Endodermal cell (in vitro differentiated cells): ENCODE results near the gene GYPC. TPM values are rescaled to one million over a fixed set of nuclear protein-coding genes. Genes with fewer than 3 reads are reported as not detected.

Source experiments
- DNase-seq: peaks from one replicate; pipeline ENCODE4 v3.0.0-alpha.2; 2017
- H3K27ac ChIP-seq: 2 replicates; pipeline ENCODE4 v1.5.1; 2013; ENCODE audit warnings: mild to moderate bottlenecking, low read depth, low read length, moderate library complexity
- H3K27me3 ChIP-seq: 2 replicates; pipeline ENCODE4 v1.6.1; 2013; ENCODE audit warnings: mild to moderate bottlenecking, low read length, moderate library complexity; ENCODE audit not compliant: insufficient read depth, control insufficient read depth, poor library complexity, severe bottlenecking
- H3K36me3 ChIP-seq: 2 replicates; pipeline ENCODE4 v1.7.0; 2013; ENCODE audit warnings: mild to moderate bottlenecking, low read length, moderate library complexity; ENCODE audit not compliant: control insufficient read depth, insufficient read depth
- H3K4me1 ChIP-seq: one replicate; pipeline ENCODE4 v1.7.0; 2013; ENCODE audit warnings: low read length; ENCODE audit not compliant: control insufficient read depth, insufficient read depth
- H3K4me3 ChIP-seq: 2 replicates; pipeline ENCODE4 v1.5.1; 2013; ENCODE audit warnings: mild to moderate bottlenecking, low read length, moderate library complexity
- H3K9ac ChIP-seq: 2 replicates; pipeline ENCODE4 v1.6.1; 2013; ENCODE audit warnings: mild to moderate bottlenecking, low read length, moderate library complexity; ENCODE audit not compliant: poor library complexity, severe bottlenecking; ENCODE audit errors: extremely low read depth
- H3K9me3 ChIP-seq: 2 replicates; pipeline ENCODE4 v1.6.1; 2013; ENCODE audit warnings: mild to moderate bottlenecking, low read length, moderate library complexity; ENCODE audit not compliant: control insufficient read depth
- H3K27ac Mint-ChIP-seq: 2 replicates; pipeline ENCODE4 v1.8.0; 2020; ENCODE audit warnings: mixed read lengths
- H3K27me3 Mint-ChIP-seq: 2 replicates; pipeline ENCODE4 v1.8.0; 2021; ENCODE audit warnings: mild to moderate bottlenecking, mixed read lengths; ENCODE audit not compliant: insufficient read depth
- H3K36me3 Mint-ChIP-seq: 2 replicates; pipeline ENCODE4 v1.8.0; 2020; ENCODE audit warnings: low read depth, mixed read lengths
- H3K4me1 Mint-ChIP-seq: 2 replicates; pipeline ENCODE4 v1.8.0; 2020; ENCODE audit warnings: mixed read lengths
- H3K4me3 Mint-ChIP-seq: 2 replicates; pipeline ENCODE4 v1.8.0; 2020; ENCODE audit warnings: mild to moderate bottlenecking, moderate library complexity, mixed read lengths
- H3K9me3 Mint-ChIP-seq: 2 replicates; pipeline ENCODE4 v1.8.0; 2020; ENCODE audit warnings: mild to moderate bottlenecking, mixed read lengths
- CTCF ChIP-seq: fragments of 200-600 bp; sonication (generic); conservative IDR thresholded peaks from 2 replicates; pipeline ENCODE4 v1.5.0; 2021; ENCODE audit warnings: antibody characterized with exemption, mild to moderate bottlenecking
- WGBS, 2 experiments: methylation state at CpG; one replicate each; pipeline versions ENCODE4 v1.1.5 to v1.1.7; 2013; ENCODE audit warnings: missing lambda C conversion rate in 2 of 2, mixed read lengths in 1 of 2; ENCODE audit not compliant: insufficient coverage in 1 of 2, insufficient read length in 1 of 2; 5-methylcytosine and 5-hydroxymethylcytosine counted together
- total RNA-seq, 2 donors: library from RNA; stranded (reverse); fragmentation: NEBNext Ultra II Directional in 1 of 2; extraction: Animal tissue kit (Norgen Biotek cat#: 25700) in 1 of 2; gene quantifications; 2 replicates in 1 of 2; 3 replicates in 1 of 2; pipeline ENCODE4 v1.2.1, GENCODE V29; 2021

The GYPC gene
- total RNA-seq, 2 donors from 2014 or later: 15.3 to 23.2 TPM

DNA sequence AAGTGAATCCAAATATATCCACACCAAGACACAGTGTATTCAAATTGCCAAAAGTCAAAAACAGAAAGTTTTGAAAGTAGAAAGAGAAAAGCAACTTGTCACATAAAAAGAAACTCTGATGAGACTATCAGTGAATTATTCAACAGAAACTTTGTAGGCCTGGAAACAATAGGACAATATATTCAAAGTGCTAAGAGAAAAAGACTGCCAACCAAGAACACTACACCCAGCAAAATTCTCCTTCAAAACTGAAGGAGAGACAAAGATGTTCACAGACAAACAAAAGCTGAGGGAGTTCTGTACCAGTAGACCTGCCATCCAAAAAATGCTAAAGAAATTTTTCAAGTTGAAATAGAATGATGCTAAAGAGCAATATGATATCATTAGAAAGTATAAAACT, 69.6 kb downstream of the GYPC start:
- H3K4me3 ChIP-seq: no peak overlapping the region
- no peak for TF ChIP-seq CTCF
- H3K36me3 ChIP-seq: no peaks in the 10 kb centered on the region
- H3K4me1 ChIP-seq: no peaks in the 10 kb centered on the region
- Mint-ChIP-seq H3K4me1 (no peaks in the 10 kb centered on the region), H3K27ac (no peak overlapping the region), H3K36me3 (no peaks in the 10 kb centered on the region), H3K9me3 (peaks cover 9% of the 10 kb centered on the region), H3K4me3 (no peak overlapping the region), H3K27me3 (peaks cover 2% of the 10 kb centered on the region)
- no peaks in the 10 kb centered on the region for H3K27me3 ChIP-seq
- H3K27ac ChIP-seq: no peak overlapping the region
- H3K9ac ChIP-seq: no peak overlapping the region
- no peak for DNase-seq
- peaks cover 7% of the 10 kb centered on the region for H3K9me3 ChIP-seq

DNA sequence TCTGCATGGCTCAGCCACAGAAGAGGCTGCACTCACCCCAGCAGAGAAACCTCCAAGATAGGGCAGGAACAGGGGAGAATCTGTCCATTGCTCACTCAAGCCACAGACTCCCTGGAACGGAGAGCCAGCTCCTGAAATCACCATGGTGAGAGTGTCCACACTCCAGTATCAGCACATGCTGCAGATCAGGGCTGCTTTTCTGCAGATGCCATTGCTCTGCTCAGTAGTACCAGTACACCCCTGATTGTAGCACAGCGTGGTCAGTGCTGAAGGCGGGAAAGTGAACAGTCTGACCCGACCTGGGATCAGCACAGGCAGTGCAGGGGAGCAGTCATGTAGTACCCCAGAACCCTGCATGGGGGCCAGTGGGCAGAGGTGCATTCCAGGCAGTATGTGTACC, 73.9 kb downstream of the GYPC start:
- DNase-seq: no peak
- TF ChIP-seq CTCF: no peak
- Histone ChIP-seq H3K27me3 (no peaks in the 10 kb centered on the region), H3K9ac (no peak overlapping the region), H3K4me3 (no peak overlapping the region), H3K27ac (no peak overlapping the region), H3K36me3 (no peaks in the 10 kb centered on the region), H3K4me1 (no peaks in the 10 kb centered on the region), H3K9me3 (peaks cover 4% of the 10 kb centered on the region)
- WGBS, 2 experiments: 87 to 93% methylated on average over 3 to 4 of the region's 4 CpGs
- no peaks in the 10 kb centered on the region for H3K4me1 Mint-ChIP-seq
- peaks cover 4% of the 10 kb centered on the region for H3K27me3 Mint-ChIP-seq
- no peak overlapping the region for H3K27ac Mint-ChIP-seq
- H3K9me3 Mint-ChIP-seq: peaks cover 7% of the 10 kb centered on the region
- H3K36me3 Mint-ChIP-seq: no peaks in the 10 kb centered on the region
- no peak overlapping the region for H3K4me3 Mint-ChIP-seq

- H3K4me3 ChIP-seq: no peak overlapping the region
- no peaks in the 10 kb centered on the region for H3K4me1 ChIP-seq
- Mint-ChIP-seq H3K9me3 (peaks cover under 1% of the 10 kb centered on the region), H3K36me3 (no peaks in the 10 kb centered on the region), H3K27ac (no peak overlapping the region), H3K27me3 (peaks cover 4% of the 10 kb centered on the region), H3K4me3 (no peak overlapping the region), H3K4me1 (no peaks in the 10 kb centered on the region)
- TF ChIP-seq CTCF: no peak
- WGBS, 2 experiments: 93 to 100% methylated on average over 2 to 5 of the region's 5 CpGs
- no peaks in the 10 kb centered on the region for H3K27me3 ChIP-seq
- no peaks in the 10 kb centered on the region for H3K9me3 ChIP-seq
- no peak for DNase-seq
- no peak overlapping the region for H3K9ac ChIP-seq
- no peak overlapping the region for H3K27ac ChIP-seq
- H3K36me3 ChIP-seq: no peaks in the 10 kb centered on the region
These were observed 74.7 kb downstream of the GYPC start for GRCh38 chr2:126730655-126731054.
